Mesenchymal stem cell (in vitro differentiated cells and primary cell): ENCODE results near the gene COL6A1.

ENCODE experiments used
- DNase-seq: peaks from one replicate; pipeline ENCODE4 v3.0.0-alpha.2; 2013
- H2AFZ ChIP-seq: one replicate; pipeline ENCODE4 v1.6.1; 2013; ENCODE audit warnings: low read depth, mild to moderate bottlenecking, control low read depth, inconsistent platforms, low read length, moderate library complexity
- H2AK5ac ChIP-seq: 2 replicates; pipeline ENCODE4 v1.6.1; 2013; ENCODE audit warnings: low read length, moderate library complexity, mild to moderate bottlenecking, inconsistent platforms; ENCODE audit not compliant: severe bottlenecking
- H2BK120ac ChIP-seq: one replicate; pipeline ENCODE4 v1.6.1; 2013; ENCODE audit warnings: low read depth, mild to moderate bottlenecking, inconsistent platforms, low read length, moderate library complexity
- H2BK12ac ChIP-seq, 2 experiments: one replicate each; pipeline ENCODE4 v1.6.1; 2013; ENCODE audit warnings: inconsistent platforms in 2 of 2, low read length in 2 of 2, mild to moderate bottlenecking in 2 of 2, moderate library complexity in 2 of 2, control low read depth in 1 of 2
- H2BK15ac ChIP-seq: one replicate; pipeline ENCODE4 v1.6.1; 2013; ENCODE audit warnings: mild to moderate bottlenecking, low read depth, inconsistent platforms; ENCODE audit not compliant: poor library complexity, severe bottlenecking
- H2BK5ac ChIP-seq: 2 replicates; pipeline ENCODE4 v1.6.1; 2013; ENCODE audit warnings: low read depth, mild to moderate bottlenecking, low read length, control low read depth, inconsistent platforms; ENCODE audit not compliant: poor library complexity, severe bottlenecking
- H3K14ac ChIP-seq, 2 experiments: one replicate each; pipeline ENCODE4 v1.6.1; 2013; ENCODE audit warnings: inconsistent platforms in 2 of 2, low read length in 2 of 2, control low read depth in 1 of 2, mild to moderate bottlenecking in 1 of 2, moderate library complexity in 1 of 2
- H3K18ac ChIP-seq, 2 experiments: one replicate each; pipeline ENCODE4 v1.6.1; 2013; ENCODE audit warnings: inconsistent platforms in 2 of 2, low read length in 2 of 2, control low read depth in 1 of 2, low read depth in 1 of 2, mild to moderate bottlenecking in 1 of 2
- H3K23ac ChIP-seq, 2 experiments: one replicate each; pipeline ENCODE4 v1.6.1; 2013; ENCODE audit warnings: inconsistent platforms in 2 of 2, low read length in 2 of 2, mild to moderate bottlenecking in 2 of 2, moderate library complexity in 2 of 2, control low read depth in 1 of 2
- H3K27ac ChIP-seq: 2 replicates; pipeline ENCODE4 v1.5.1; 2013; ENCODE audit warnings: mild to moderate bottlenecking, moderate library complexity, low read length, control low read depth, inconsistent platforms; ENCODE audit not compliant: poor library complexity, severe bottlenecking
- H3K27me3 ChIP-seq, 2 experiments: 2 replicates each; pipeline versions ENCODE4 v1.6.1 to v1.7.0; 2013; ENCODE audit warnings: low read length in 2 of 2, mild to moderate bottlenecking in 2 of 2, moderate library complexity in 2 of 2, control low read depth in 1 of 2, inconsistent platforms in 1 of 2; ENCODE audit not compliant: control insufficient read depth in 1 of 2, insufficient read depth in 1 of 2
- H3K36me3 ChIP-seq, 2 experiments: 2 replicates each; pipeline versions ENCODE4 v1.6.1 to v1.7.0; 2013; ENCODE audit warnings: low read length in 2 of 2, control low read depth in 1 of 2, inconsistent platforms in 1 of 2, low read depth in 1 of 2, mild to moderate bottlenecking in 1 of 2; ENCODE audit not compliant: insufficient read depth in 2 of 2, control insufficient read depth in 1 of 2
- H3K4ac ChIP-seq, 2 experiments: one replicate each; pipeline ENCODE4 v1.6.1; 2013; ENCODE audit warnings: inconsistent platforms in 2 of 2, low read length in 2 of 2, mild to moderate bottlenecking in 2 of 2, moderate library complexity in 2 of 2, control low read depth in 1 of 2, low read depth in 1 of 2
- H3K4me1 ChIP-seq: 2 replicates; pipeline ENCODE4 v1.6.1; 2013; ENCODE audit warnings: low read depth, low read length, control low read depth; ENCODE audit not compliant: control insufficient read depth, insufficient read depth
- H3K4me2 ChIP-seq: 2 replicates; pipeline ENCODE4 v1.6.1; 2013; ENCODE audit warnings: low read length, mild to moderate bottlenecking, inconsistent platforms; ENCODE audit not compliant: poor library complexity, severe bottlenecking
- H3K4me3 ChIP-seq, 2 experiments: 2 replicates each; pipeline versions ENCODE4 v1.5.1 to v1.7.0; 2013; ENCODE audit warnings: low read length in 2 of 2, mild to moderate bottlenecking in 2 of 2, control low read depth in 1 of 2, low read depth in 1 of 2; ENCODE audit not compliant: insufficient read depth in 1 of 2
- H3K79me1 ChIP-seq: replicated peaks from 2 replicates; pipeline ENCODE4 v1.6.1; 2013; ENCODE audit warnings: mild to moderate bottlenecking, control low read depth, low read length, inconsistent platforms; ENCODE audit not compliant: poor library complexity, severe bottlenecking
- H3K9ac ChIP-seq: 2 replicates; pipeline ENCODE4 v1.7.0; 2013; ENCODE audit warnings: mild to moderate bottlenecking, low read length, moderate library complexity
- H3K9me3 ChIP-seq: 2 replicates; pipeline ENCODE4 v1.7.0; 2013; ENCODE audit warnings: mild to moderate bottlenecking, low read length; ENCODE audit not compliant: control insufficient read depth
- H4K8ac ChIP-seq: one replicate; pipeline ENCODE4 v1.6.1; 2013; ENCODE audit warnings: inconsistent platforms, mild to moderate bottlenecking, low read length, moderate library complexity
- H4K91ac ChIP-seq: one replicate; pipeline ENCODE4 v1.6.1; 2013; ENCODE audit warnings: mild to moderate bottlenecking, low read length, inconsistent platforms
- WGBS: methylation state at CpG from one replicate; pipeline ENCODE4 v1.1.7; 2013; ENCODE audit warnings: mixed read lengths; 5-methylcytosine and 5-hydroxymethylcytosine counted together

The COL6A1 gene

GRCh38 chr21:46037331-46038325, 56.1 kb downstream of the COL6A1 start:
- H3K18ac ChIP-seq = peak overlapping the region; percentile 61 to 82
- no peaks in the 10 kb centered on the region for H3K27me3 ChIP-seq
- H3K79me1 ChIP-seq = no peaks in the 10 kb centered on the region
- H3K36me3 ChIP-seq = no peaks in the 10 kb centered on the region
- no peak overlapping the region for H3K4me3 ChIP-seq
- H2AFZ ChIP-seq = no peak overlapping the region
- no peak overlapping the region for H3K23ac ChIP-seq
- peak overlapping the region; percentile 90 for H4K91ac ChIP-seq
- 93% methylated on average over 52 of the region's 52 CpGs for WGBS
- no peak overlapping the region for H3K27ac ChIP-seq
- peak overlapping the region; percentile 17 to 100 for H3K4ac ChIP-seq
- peak overlapping the region; percentile 60 for H2AK5ac ChIP-seq
- peak overlapping the region; percentile 85 for H2BK120ac ChIP-seq
- H3K14ac ChIP-seq = peak overlapping the region in 1 of 2 experiments; percentile 91
- no peak overlapping the region for H2BK5ac ChIP-seq
- peaks cover 18% of the 10 kb centered on the region for H3K4me1 ChIP-seq
- H3K9me3 ChIP-seq = no peaks in the 10 kb centered on the region
- peak overlapping the region; percentile 83 for H3K9ac ChIP-seq
- H2BK12ac ChIP-seq = peak overlapping the region; percentile 64 to 90
- H2BK15ac ChIP-seq = peak overlapping the region; percentile 50
- no peak for DNase-seq
- no peak overlapping the region for H3K4me2 ChIP-seq
- H4K8ac ChIP-seq = peak overlapping the region; percentile 66

GRCh38 chr21:46038341-46038829, 56.8 kb downstream of the COL6A1 start:
- Histone ChIP-seq H3K9me3 (no peaks in the 10 kb centered on the region), H2BK15ac (no peak overlapping the region), H2AK5ac (peak overlapping the region; percentile 57), H3K14ac (no peak overlapping the region), H3K4me1 (peaks cover 19% of the 10 kb centered on the region), H2BK12ac (peak overlapping the region; percentile 64 to 90), H3K27ac (peak overlapping the region; percentile 61), H3K4ac (peak overlapping the region; percentile 27 to 90), H3K18ac (peak overlapping the region; percentile 61 to 88), H3K9ac (peak overlapping the region; percentile 83), H3K23ac (no peak overlapping the region), H4K91ac (peak overlapping the region; percentile 90), H2AFZ (no peak overlapping the region), H4K8ac (peak overlapping the region; percentile 29), H2BK120ac (peak overlapping the region; percentile 85), H3K79me1 (no peaks in the 10 kb centered on the region), H3K27me3 (no peaks in the 10 kb centered on the region), H2BK5ac (no peak overlapping the region), H3K4me2 (no peak overlapping the region), H3K36me3 (no peaks in the 10 kb centered on the region), H3K4me3 (no peak overlapping the region)
- WGBS = 95% methylated on average over 24 of the region's 24 CpGs
- no peak for DNase-seq

- Histone ChIP-seq H2BK15ac (peak overlapping the region; percentile 76), H2BK120ac (peak overlapping the region; percentile 65), H3K4me3 (no peak overlapping the region), H3K4me1 (peaks cover 19% of the 10 kb centered on the region), H3K79me1 (no peaks in the 10 kb centered on the region), H2AK5ac (peak overlapping the region; percentile 57), H2AFZ (no peak overlapping the region), H3K23ac (no peak overlapping the region), H4K8ac (peak overlapping the region; percentile 30), H3K9ac (peak overlapping the region; percentile 83), H3K14ac (no peak overlapping the region), H4K91ac (peak overlapping the region; percentile 87), H3K4ac (peak overlapping the region; percentile 27 to 90), H2BK5ac (peak overlapping the region; percentile 57), H3K9me3 (no peaks in the 10 kb centered on the region), H2BK12ac (peak overlapping the region; percentile 64 to 90), H3K27me3 (no peaks in the 10 kb centered on the region), H3K18ac (peak overlapping the region; percentile 26 to 88), H3K4me2 (no peak overlapping the region), H3K36me3 (no peaks in the 10 kb centered on the region), H3K27ac (peak overlapping the region; percentile 61)
- peak; percentile 88 for DNase-seq
- WGBS = 59% methylated on average over 23 of the region's 23 CpGs
These were observed 57.4 kb downstream of the COL6A1 start for GRCh38 chr21:46038871-46039397.
